K562 (cell line): Measurements from ENCODE around the gene TMEM150A. TPM values are rescaled to one million over a fixed set of nuclear protein-coding genes. Genes with fewer than 3 reads are reported as not detected.
A peak's percentile ranks its signal among the peaks of the same experiment; 100 is the strongest.

ENCODE experiments used
- ATAC-seq: fragments of 200-7000 bp; cut with Tn5 transposase; 3 replicates; pipeline ENCODE4 v1.9.1; 2020; ENCODE audit warnings: moderate library complexity
- BruUV-seq: library from RNA; stranded (reverse); fragments of 400-500 nt; replicated peaks from 2 replicates; lab custom pipeline; 2021; lab: Mats Ljungman, UMichigan
- CTCF ChIA-PET: fragments of 300-600 bp; formaldehyde crosslinking; extraction: SDS; loops from one replicate; lab custom pipeline; 2021; ENCODE audit warnings: low intra/inter-chr PET ratio; lab: Yijun Ruan, JAX
- POLR2A ChIA-PET: fragments of 300-600, 350-650 bp; sonication (Branson Sonifier 250); formaldehyde crosslinking; extraction: SDS; loops from one replicate; lab custom pipeline; 2021; ENCODE audit warnings: antibody characterized with exemption, inconsistent platforms; lab: Yijun Ruan, JAX
- DNase-seq, 4 experiments: peaks; one replicate each; pipeline versions ENCODE4 v3.0.0 to v3.0.0-alpha.2; 2011 to 2018; ENCODE audit warnings: low spot score in 3 of 4, mixed read lengths in 3 of 4; ENCODE audit errors: extremely low read depth in 1 of 4
- FAIRE-seq: peaks from 2 replicates; lab custom pipeline; 2011; peaks lifted over from hg19 to GRCh38; lab: Jason Lieb, UNC
- H2AFZ ChIP-seq: 2 replicates; pipeline ENCODE4 v1.6.0; 2011; ENCODE audit warnings: low read depth, low read length, control low read depth, inconsistent platforms
- H3K27ac ChIP-seq: fragments of 200-600 bp; 3 replicates; pipeline ENCODE4 v1.8.0; 2011; ENCODE audit warnings: low read depth, mild to moderate bottlenecking, control low read depth, inconsistent platforms, low read length, moderate library complexity, mixed read lengths; ENCODE audit errors: extremely low read depth
- H3K27me3 ChIP-seq, 2 experiments: fragments of 300-600 bp in 1 of 2; 2 replicates in 1 of 2; 3 replicates in 1 of 2; pipeline versions ENCODE4 v1.6.0 to v1.8.0; 2011; ENCODE audit warnings: inconsistent platforms in 2 of 2, low read length in 2 of 2, mild to moderate bottlenecking in 1 of 2, mixed read lengths in 1 of 2, moderate library complexity in 1 of 2; ENCODE audit not compliant: control insufficient read depth in 2 of 2, insufficient read depth in 2 of 2
- H3K36me3 ChIP-seq: fragments of 300-600 bp; 3 replicates; pipeline ENCODE4 v1.8.0; 2011; ENCODE audit warnings: mild to moderate bottlenecking, low read length, inconsistent platforms; ENCODE audit not compliant: control insufficient read depth, insufficient read depth
- H3K4me1 ChIP-seq, 2 experiments: fragments of 200-600 bp in 1 of 2; replicated peaks in 1 of 2; 2 replicates in 1 of 2; 3 replicates in 1 of 2; pipeline versions ENCODE4 v1.5.1 to v1.8.0; 2011; ENCODE audit warnings: inconsistent platforms in 2 of 2, low read length in 2 of 2, mild to moderate bottlenecking in 1 of 2, mixed read lengths in 1 of 2, moderate library complexity in 1 of 2; ENCODE audit not compliant: control insufficient read depth in 2 of 2, insufficient read depth in 2 of 2
- H3K4me2 ChIP-seq: 2 replicates; pipeline ENCODE4 v1.6.1; 2011; ENCODE audit warnings: low read length, control low read depth, inconsistent platforms, mixed read lengths; ENCODE audit not compliant: insufficient read depth
- H3K4me3 ChIP-seq: fragments of 200-600 bp; sonication (generic), shearing (Covaris generic); 2 replicates; pipeline ENCODE4 v1.5.1; 2016; ENCODE audit warnings: control low read depth, inconsistent platforms
- H3K79me2 ChIP-seq: fragments of 200-600 bp; 3 replicates; pipeline ENCODE4 v1.8.0; 2011; ENCODE audit warnings: low read length, inconsistent platforms; ENCODE audit not compliant: control insufficient read depth, insufficient read depth
- H3K9ac ChIP-seq, 2 experiments: 2 replicates each; pipeline versions ENCODE4 v1.6.0 to v1.6.1; 2011; ENCODE audit warnings: low read depth in 2 of 2, low read length in 2 of 2, control low read depth in 1 of 2, inconsistent platforms in 1 of 2, mild to moderate bottlenecking in 1 of 2, mixed read lengths in 1 of 2; ENCODE audit not compliant: insufficient read depth in 1 of 2
- H3K9me1 ChIP-seq: one replicate; pipeline ENCODE4 v1.6.0; 2011; ENCODE audit warnings: inconsistent platforms, mild to moderate bottlenecking, low read length, moderate library complexity; ENCODE audit not compliant: control insufficient read depth, insufficient read depth
- H3K9me3 ChIP-seq: replicated peaks from 2 replicates; pipeline ENCODE4 v1.5.1; 2011; ENCODE audit warnings: low read depth, low read length, inconsistent platforms; ENCODE audit not compliant: control insufficient read depth, insufficient read depth
- H4K20me1 ChIP-seq: replicated peaks from 2 replicates; pipeline ENCODE4 v1.6.1; 2011; ENCODE audit warnings: low read length, inconsistent platforms, mixed read lengths; ENCODE audit not compliant: control insufficient read depth, insufficient read depth
- ATF1 ChIP-seq, 2 experiments: fragments of 450-650 bp in 1 of 2; IDR thresholded peaks; 2 replicates each; pipeline ENCODE4 v1.6.1; 2016; ENCODE audit warnings: missing compliant biosample characterization in 1 of 2, missing genetic modification characterization in 1 of 2
- CREB3 ChIP-seq: fragments of 450-650 bp; conservative IDR thresholded peaks from 2 replicates; pipeline ENCODE4 v1.6.1; 2016; ENCODE audit warnings: missing genetic modification characterization, low read depth, mild to moderate bottlenecking, missing compliant biosample characterization, moderate library complexity
- ETV5 ChIP-seq: sonication (generic); formaldehyde crosslinking; IDR thresholded peaks from 2 replicates; pipeline ENCODE4 v1.4.0; 2020; ENCODE audit warnings: low read depth, mild to moderate bottlenecking, missing genetic modification reagents
- HINFP ChIP-seq: fragments of 450-650 bp; conservative IDR thresholded peaks from 2 replicates; pipeline ENCODE4 v1.6.1; 2016; ENCODE audit warnings: missing genetic modification characterization, low read depth, mild to moderate bottlenecking, control low read depth, missing compliant biosample characterization
- POLR2H ChIP-seq: IDR thresholded peaks from 2 replicates; pipeline ENCODE4 v1.6.1; 2016; ENCODE audit warnings: missing genetic modification characterization, low read depth, mild to moderate bottlenecking, control low read depth, missing compliant biosample characterization, moderate library complexity
- ZNF121 ChIP-seq: sonication (generic); formaldehyde crosslinking; conservative IDR thresholded peaks from 2 replicates; pipeline ENCODE4 v1.8.0; 2022; ENCODE audit warnings: missing genetic modification reagents
- WGBS: fragments of 100-300 bp; shearing (Covaris generic); methylation state at CpG from one replicate; pipeline ENCODE4 v1.1.6; 2016; ENCODE audit warnings: low coverage, mixed read lengths; ENCODE audit not compliant: insufficient coverage; ENCODE audit errors: missing lambda C conversion rate; 5-methylcytosine and 5-hydroxymethylcytosine counted together
- in situ Hi-C: fragments of 300-500 bp; cut with MboI; formaldehyde crosslinking; loops from 4 replicates; pipeline ENCODE4 v1.15.0; 2018; ENCODE audit warnings: inconsistent platforms, mixed read lengths
- intact Hi-C: fragments of 100-400 bp; cut with micrococcal nuclease; formaldehyde crosslinking; loops from 2 replicates; pipeline ENCODE4 v1.14.2; 2022
- polyA plus RNA-seq, 8 experiments: library from polyadenylated mRNA; depleted of rRNA in 4 of 8; stranded (reverse) in 5 of 8; unstranded in 3 of 8; fragments of >200 nt; fragmentation: Nextera tagmentation in 2 of 8; fragmentation: Illumina TruSeq in 1 of 8; extraction: Ambion mirVana in 2 of 8; extraction: Trizol in 1 of 8; gene quantifications; 2 replicates each; pipeline versions ENCODE4 v1.2.1 to v1.2.3, GENCODE V29; 2011 to 2014; ENCODE audit warnings: inconsistent platforms in 1 of 8, missing spikeins in 1 of 8
- total RNA-seq, 7 experiments: library from RNA; depleted of rRNA in 6 of 7; stranded (reverse); fragments of >200 nt in 6 of 7; fragmentation: Illumina TruSeq in 2 of 7; extraction: Trizol in 2 of 7; gene quantifications; 2 replicates each; pipeline versions ENCODE4 v1.2.1 to v1.2.3, GENCODE V29; 2011 to 2021; ENCODE audit warnings: low replicate concordance in 1 of 7
- TF ChIP-seq, protein P1 (sequence below): fragments of 450-650 bp; IDR thresholded peaks from one replicate; pipeline ENCODE4 v1.6.1; 2018; ENCODE audit warnings: mild to moderate bottlenecking, moderate library complexity; ENCODE audit not compliant: partially characterized antibody

TMEM150A gene
- total and polyA plus RNA-seq, 9 of the 15 experiments (the other 6 are each of a cell fraction or from before 2014, with no cell fraction given) = 3.9 to 17.1 (median 8.4) TPM

- 94% methylated on average over 4 of the region's 4 CpGs for WGBS
- H3K27ac ChIP-seq = no peak overlapping the region
- CTCF ChIA-PET = no interaction called here
- H3K9ac ChIP-seq = no peak overlapping the region
- TF ChIP-seq ZNF121 (peak; percentile 72), ATF1 (CRISPR knock-in tag; IDR thresholded peaks at IDR 0.05) (no peak), ATF1 (tag; IDR thresholded peaks at IDR 0.05) (no peak)
- POLR2A ChIA-PET = interaction anchor here (2.0 to 2.8 kb wide), 2 partner anchors 8 to 20 kb away, joined by 5 to 17 read pairs; no protein-coding TSS in a partner anchor
- H3K79me2 ChIP-seq = no peaks in the 10 kb centered on the region
- FAIRE-seq (no peak), ATAC-seq (no peak), DNase-seq (no peak)
- H4K20me1 ChIP-seq = 0 out of 2 replicates have a peak, but pooled peaks cover 3% of the 10 kb centered on the region
- no TSS peak for BruUV-seq
- H3K36me3 ChIP-seq = peaks cover 82% of the 10 kb centered on the region
- no peaks in the 10 kb centered on the region for H3K4me1 ChIP-seq
- no peak overlapping the region for H3K4me3 ChIP-seq
- no peak overlapping the region for H2AFZ ChIP-seq
- no peaks in the 10 kb centered on the region for H3K27me3 ChIP-seq
- H3K4me2 ChIP-seq = no peak overlapping the region
- no peaks in the 10 kb centered on the region for H3K9me1 ChIP-seq
- in situ Hi-C loops = no loop called here
- H3K9me3 ChIP-seq = no peaks in the 10 kb centered on the region
- intact Hi-C loops = no loop called here
Measured at GRCh38 chr2:85650456-85650855, 48.0 kb upstream of the TMEM150A start.

DNA sequence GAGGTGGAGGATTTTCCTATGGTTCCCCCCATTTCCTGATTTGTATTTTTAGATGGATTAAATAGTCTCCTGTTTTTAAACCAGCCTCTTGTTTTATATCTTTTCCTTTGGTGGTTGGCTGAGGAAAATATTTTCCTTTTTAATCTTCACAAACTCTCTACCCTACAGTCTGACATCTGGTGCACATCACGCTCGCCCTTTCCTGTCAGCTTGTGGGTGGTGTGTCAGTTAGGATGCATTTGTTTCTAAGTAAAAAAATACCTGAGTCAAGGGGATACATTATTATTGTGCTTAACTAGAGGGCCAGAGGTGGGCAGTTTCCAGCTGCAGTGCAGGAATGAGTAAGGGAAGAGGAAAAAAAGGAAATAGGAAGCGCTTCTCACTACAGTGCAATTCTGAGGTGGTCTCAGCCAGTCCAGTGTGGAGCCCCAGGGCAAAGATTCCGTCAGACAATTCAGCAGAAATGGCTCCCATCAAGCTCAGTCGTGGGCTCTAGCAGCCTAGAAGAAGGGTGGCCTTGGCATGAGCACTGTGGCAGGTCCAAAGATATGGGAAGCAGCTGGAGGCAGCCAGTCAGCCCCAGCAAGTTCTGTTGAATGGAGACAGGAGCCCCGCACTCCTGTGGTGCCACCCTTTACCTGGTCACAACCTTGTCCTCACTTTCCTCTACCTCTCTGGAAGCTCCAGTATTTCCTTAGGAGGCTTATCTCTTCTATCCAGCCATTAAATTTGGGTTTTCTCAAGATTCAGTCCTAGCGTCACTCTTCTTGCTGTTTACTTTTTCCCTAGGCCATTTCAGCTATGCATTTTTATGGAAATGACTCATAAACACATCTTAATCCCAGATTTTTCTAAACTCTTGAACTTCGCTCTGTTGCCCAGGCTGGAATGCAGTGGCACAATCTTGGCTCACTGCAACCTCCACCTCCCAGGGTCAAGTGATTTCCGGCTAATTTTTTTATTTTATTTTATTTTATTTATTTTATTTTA, 47.0 kb upstream of the TMEM150A start:
- Histone ChIP-seq H3K36me3 (peaks cover 92% of the 10 kb centered on the region), H3K27ac (no peak overlapping the region), H3K9me3 (no peaks in the 10 kb centered on the region), H3K4me3 (no peak overlapping the region), H3K4me1 (no peaks in the 10 kb centered on the region), H2AFZ (no peak overlapping the region), H3K9ac (no peak overlapping the region), H4K20me1 (0 out of 2 replicates have a peak, but pooled peaks cover 3% of the 10 kb centered on the region), H3K9me1 (no peaks in the 10 kb centered on the region), H3K79me2 (no peaks in the 10 kb centered on the region), H3K4me2 (no peak overlapping the region), H3K27me3 (no peaks in the 10 kb centered on the region)
- FAIRE-seq (no peak), DNase-seq (no peak), ATAC-seq (no peak)
- no TSS peak for BruUV-seq
- in situ Hi-C loops (no loop called here), intact Hi-C loops (no loop called here)
- ChIA-PET CTCF (interaction anchor here (0.7 kb wide), 1 partner anchor 10 kb away, joined by 3 read pairs; no protein-coding TSS in a partner anchor), POLR2A (interaction anchor here (0.6 to 2.8 kb wide), 7 partner anchors 9 to 400 kb away, joined by 3 to 17 read pairs (median 3); partner anchors contain the start of genes MAT2A and VAMP8)
- 88% methylated on average over 9 of the region's 9 CpGs for WGBS
- no peak for TF ChIP-seq POLR2H (tag)
- no peak for TF ChIP-seq ETV5 (CRISPR knock-in tag)
- TF ChIP-seq CREB3 (tag) = no peak
- TF ChIP-seq HINFP (tag) = no peak
- TF ChIP-seq, protein P1, sequence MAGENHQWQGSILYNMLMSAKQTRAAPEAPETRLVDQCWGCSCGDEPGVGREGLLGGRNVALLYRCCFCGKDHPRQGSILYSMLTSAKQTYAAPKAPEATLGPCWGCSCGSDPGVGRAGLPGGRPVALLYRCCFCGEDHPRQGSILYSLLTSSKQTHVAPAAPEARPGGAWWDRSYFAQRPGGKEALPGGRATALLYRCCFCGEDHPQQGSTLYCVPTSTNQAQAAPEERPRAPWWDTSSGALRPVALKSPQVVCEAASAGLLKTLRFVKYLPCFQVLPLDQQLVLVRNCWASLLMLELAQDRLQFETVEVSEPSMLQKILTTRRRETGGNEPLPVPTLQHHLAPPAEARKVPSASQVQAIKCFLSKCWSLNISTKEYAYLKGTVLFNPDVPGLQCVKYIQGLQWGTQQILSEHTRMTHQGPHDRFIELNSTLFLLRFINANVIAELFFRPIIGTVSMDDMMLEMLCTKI = no peak
